ENCODE measurements around the gene FUT2.

- no peak for TF ChIP-seq POLR2A (IDR thresholded peaks at IDR 0.05; ENCODE audit: low read depth, low read length)
- no peak for TF ChIP-seq POLR2AphosphoS5 (IDR thresholded peaks at IDR 0.05; ENCODE audit: low read depth, low read length)
- TF ChIP-seq TAF1 (IDR thresholded peaks at IDR 0.05; ENCODE audit: borderline replicate concordance, low read depth, low read length), result no peak
Observed at GRCh38 chr19:48689449-48689848, 6.3 kb upstream of the FUT2 start.
